Right lobe of liver (tissue), 6 donors: Measurements from ENCODE around the gene NRCAM. TPM values are rescaled to one million over a fixed set of nuclear protein-coding genes. Genes with fewer than 3 reads are reported as not detected.

Experiments used
- ATAC-seq, 4 donors: fragments of 200-7000 bp; cut with Tn5 transposase; one replicate each; pipeline ENCODE4 v1.9.1; 2020; ENCODE audit warnings: mild to moderate bottlenecking in 4 of 4, moderate library complexity in 4 of 4
- DNase-seq, 3 donors: peaks; one replicate each; pipeline ENCODE4 v3.0.0-alpha.2; 2020
- H3K27ac ChIP-seq, 3 donors: fragments of 200-600 bp; one replicate each; pipeline ENCODE4 v1.8.0; 2022
- H3K27me3 ChIP-seq, 2 donors: fragments of 200-600 bp; one replicate each; pipeline ENCODE4 v1.8.0; 2022
- H3K36me3 ChIP-seq, 4 donors: fragments of 200-600 bp; sonication (generic) in 1 of 4; one replicate each; pipeline versions ENCODE4 v1.5.1 to v1.8.0; 2017 to 2022; ENCODE audit warnings: control low read depth in 1 of 4
- H3K4me1 ChIP-seq, 4 donors: fragments of 200-600 bp; sonication (generic) in 1 of 4; one replicate each; pipeline versions ENCODE4 v1.5.1 to v1.8.0; 2017 to 2022; ENCODE audit warnings: control low read depth in 1 of 4
- H3K4me3 ChIP-seq, 3 donors: fragments of 200-600 bp; one replicate each; pipeline ENCODE4 v1.8.0; 2022
- H3K9me3 ChIP-seq, 4 donors: fragments of 200-600 bp; sonication (generic) in 1 of 4; one replicate each; pipeline versions ENCODE4 v1.5.1 to v1.8.0; 2017 to 2022; ENCODE audit warnings: control low read depth in 1 of 4
- POLR2A ChIP-seq: fragments of 450-650 bp; IDR thresholded peaks from one replicate; pipeline ENCODE4 v1.6.1; 2017; ENCODE audit warnings: antibody characterized with exemption, mild to moderate bottlenecking
- WGBS: methylation state at CpG from one replicate; pipeline ENCODE4 v1.1.6; 2018; ENCODE audit warnings: low coverage, low lambda C conversion rate; ENCODE audit not compliant: insufficient coverage; ENCODE audit errors: missing lambda C conversion rate; 5-methylcytosine and 5-hydroxymethylcytosine counted together
- intact Hi-C, 2 donors: fragments of 100-400 bp; cut with DNase I; formaldehyde crosslinking; loops; one replicate each; pipeline versions ENCODE4 v1.11.2 to v1.14.1; 2022
- total RNA-seq, 6 experiments: library from RNA; depleted of rRNA in 2 of 6; stranded (reverse); fragments of >200 nt in 2 of 6; fragmentation: NEBNext Ultra II Directional in 3 of 6; extraction: Animal tissue kit (Norgen Biotek cat#: 25700) in 3 of 6; gene quantifications; one replicate each; pipeline versions ENCODE4 v1.1.0 to v1.2.4, GENCODE V29; 2016 to 2023
- TF ChIP-seq, protein P1 (sequence below), 4 donors: fragments of 200-600 bp in 3 of 4; fragments of 450-650 bp in 1 of 4; IDR thresholded peaks; one replicate each; pipeline versions ENCODE4 v1.5.1 to v1.8.0; 2016 to 2022; ENCODE audit warnings: antibody characterized with exemption in 4 of 4, mild to moderate bottlenecking in 2 of 4
- donor health status: DM: no; HTN: yes; CAD: no.
- donor health status: DM: no; HTN: no; CAD: no.
- donor health status: DM: no; HTN: no; CAD: no.
- donor health status: DM: no; HTN: yes; CAD: no.
- donor health status: DM: no; HTN: yes; CAD: no.

Gene NRCAM
- total RNA-seq, 6 experiments from 2014 or later, result 0.16 to 1.9 (median 0.27) TPM

DNA sequence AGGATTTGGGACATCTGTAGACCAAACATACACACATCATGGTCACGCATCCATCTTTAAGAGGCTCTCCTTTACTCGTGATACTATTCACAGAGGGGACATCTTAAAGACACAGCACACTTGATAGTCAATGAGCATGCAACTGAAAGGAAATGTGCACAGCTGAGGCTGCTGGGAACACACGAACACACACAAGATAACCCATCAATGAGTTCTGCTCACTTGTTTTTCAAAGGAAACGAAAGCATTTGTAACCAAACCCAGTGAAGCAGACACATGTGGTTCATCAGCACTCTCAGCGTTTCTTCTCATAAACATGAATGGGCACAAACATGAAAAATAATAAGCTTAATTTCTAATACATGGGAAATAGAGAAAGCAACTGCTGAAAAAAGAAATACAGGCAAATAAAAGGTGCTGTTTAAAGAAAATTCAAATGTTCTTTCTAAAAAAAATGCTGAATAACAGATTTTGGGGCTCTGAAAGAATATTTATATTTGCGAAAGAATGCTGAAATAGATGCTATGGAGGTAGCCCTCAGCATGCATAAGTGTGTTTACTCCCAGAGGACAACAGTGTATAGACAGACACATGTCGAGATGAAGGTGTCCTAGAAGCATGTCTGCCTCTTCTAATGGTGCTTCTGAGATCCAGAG lies 266.4 kb downstream of the NRCAM start:
- TF ChIP-seq POLR2A, result no peak
- TF ChIP-seq, protein P1, sequence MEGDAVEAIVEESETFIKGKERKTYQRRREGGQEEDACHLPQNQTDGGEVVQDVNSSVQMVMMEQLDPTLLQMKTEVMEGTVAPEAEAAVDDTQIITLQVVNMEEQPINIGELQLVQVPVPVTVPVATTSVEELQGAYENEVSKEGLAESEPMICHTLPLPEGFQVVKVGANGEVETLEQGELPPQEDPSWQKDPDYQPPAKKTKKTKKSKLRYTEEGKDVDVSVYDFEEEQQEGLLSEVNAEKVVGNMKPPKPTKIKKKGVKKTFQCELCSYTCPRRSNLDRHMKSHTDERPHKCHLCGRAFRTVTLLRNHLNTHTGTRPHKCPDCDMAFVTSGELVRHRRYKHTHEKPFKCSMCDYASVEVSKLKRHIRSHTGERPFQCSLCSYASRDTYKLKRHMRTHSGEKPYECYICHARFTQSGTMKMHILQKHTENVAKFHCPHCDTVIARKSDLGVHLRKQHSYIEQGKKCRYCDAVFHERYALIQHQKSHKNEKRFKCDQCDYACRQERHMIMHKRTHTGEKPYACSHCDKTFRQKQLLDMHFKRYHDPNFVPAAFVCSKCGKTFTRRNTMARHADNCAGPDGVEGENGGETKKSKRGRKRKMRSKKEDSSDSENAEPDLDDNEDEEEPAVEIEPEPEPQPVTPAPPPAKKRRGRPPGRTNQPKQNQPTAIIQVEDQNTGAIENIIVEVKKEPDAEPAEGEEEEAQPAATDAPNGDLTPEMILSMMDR (IDR thresholded peaks at IDR 0.05), result no peak
- Histone ChIP-seq H3K9me3 (no peaks in the 10 kb centered on the region), H3K4me3 (no peak overlapping the region), H3K36me3 (no peaks in the 10 kb centered on the region), H3K27me3 (no peaks in the 10 kb centered on the region), H3K27ac (no peak overlapping the region), H3K4me1 (no peaks in the 10 kb centered on the region)
- no peak for ATAC-seq
- WGBS, result 34% methylated on average over 6 of the region's 7 CpGs
- intact Hi-C loops, result loop anchor here in 1 of 2 donors (10.0 kb wide), 1 partner anchor 265 kb away; the partner anchor contains the start of gene NRCAM
- DNase-seq, result no peak

DNA sequence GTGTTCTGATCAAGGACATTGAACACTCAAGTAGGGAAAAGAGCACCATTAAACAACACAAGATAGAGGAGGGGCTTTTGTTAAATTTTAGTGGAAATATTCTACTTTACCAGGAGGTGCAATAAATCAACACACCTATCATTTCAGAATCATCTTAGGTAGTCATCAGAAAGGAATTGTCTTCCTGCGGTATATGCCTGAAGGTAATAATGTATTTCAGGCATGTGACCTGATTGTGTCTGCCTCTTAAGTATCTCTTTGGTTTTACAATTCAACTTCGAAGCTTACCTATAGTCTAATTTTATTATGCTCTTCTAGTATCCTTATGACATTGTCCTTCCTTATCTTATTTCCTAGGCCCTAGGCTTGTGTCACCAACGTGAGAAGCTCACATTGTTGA lies 267.5 kb downstream of the NRCAM start:
- H3K4me3 ChIP-seq, result no peak overlapping the region
- no peaks in the 10 kb centered on the region for H3K36me3 ChIP-seq
- H3K27me3 ChIP-seq, result no peaks in the 10 kb centered on the region
- no peak overlapping the region for H3K27ac ChIP-seq
- DNase-seq, result no peak
- no peak for ATAC-seq
- H3K4me1 ChIP-seq, result no peaks in the 10 kb centered on the region
- H3K9me3 ChIP-seq, result no peaks in the 10 kb centered on the region
- intact Hi-C loops, result loop anchor here in 1 of 2 donors (10.0 kb wide), 1 partner anchor 266 kb away; the partner anchor contains the start of gene NRCAM
- TF ChIP-seq, protein P1 (IDR thresholded peaks at IDR 0.05), result no peak
- TF ChIP-seq POLR2A, result no peak
- WGBS, result 91% methylated on average over 3 of the region's 3 CpGs

DNA sequence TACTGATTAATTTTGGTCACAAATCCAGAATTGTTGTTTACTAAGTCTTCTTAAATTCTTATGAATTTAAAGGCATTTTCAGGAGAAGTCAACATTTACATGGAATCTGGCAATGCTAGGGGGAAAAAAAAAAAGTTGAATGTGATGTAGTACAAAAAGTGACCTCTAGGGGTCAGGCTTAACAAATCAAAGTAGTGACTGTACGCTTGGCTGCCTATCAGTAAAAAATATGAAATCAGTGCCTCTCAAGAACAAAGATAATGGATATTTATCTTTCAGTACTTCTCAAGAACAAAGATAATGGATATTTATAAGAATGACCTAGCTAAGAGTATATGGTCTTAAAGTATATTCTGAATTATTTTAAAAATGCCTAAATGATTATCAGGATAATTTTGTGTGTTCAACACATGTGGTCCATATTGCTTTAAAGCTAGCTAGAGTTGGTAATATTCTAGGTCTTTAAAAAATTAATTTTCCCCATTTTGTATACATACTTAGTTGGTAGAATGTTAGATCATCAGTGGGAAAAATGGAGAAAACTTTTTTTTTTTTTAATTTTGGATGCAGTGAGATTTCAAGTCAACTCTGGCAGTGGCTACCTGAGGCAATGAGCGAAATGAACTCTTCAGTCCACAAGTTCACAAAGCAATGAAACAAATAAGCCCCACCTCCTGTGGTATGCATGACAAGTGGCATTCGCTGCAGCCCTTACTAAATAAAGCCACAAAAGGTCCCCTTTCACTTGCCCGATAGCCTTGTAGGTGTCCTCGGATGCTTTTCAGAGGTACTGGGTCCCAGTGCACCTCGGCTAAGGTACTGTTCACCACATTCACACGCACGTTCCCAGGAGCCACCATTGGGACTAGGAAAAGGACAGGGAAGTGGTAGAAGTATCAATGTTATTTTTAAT lies 274.9 kb downstream of the NRCAM start:
- no peak for DNase-seq

DNA sequence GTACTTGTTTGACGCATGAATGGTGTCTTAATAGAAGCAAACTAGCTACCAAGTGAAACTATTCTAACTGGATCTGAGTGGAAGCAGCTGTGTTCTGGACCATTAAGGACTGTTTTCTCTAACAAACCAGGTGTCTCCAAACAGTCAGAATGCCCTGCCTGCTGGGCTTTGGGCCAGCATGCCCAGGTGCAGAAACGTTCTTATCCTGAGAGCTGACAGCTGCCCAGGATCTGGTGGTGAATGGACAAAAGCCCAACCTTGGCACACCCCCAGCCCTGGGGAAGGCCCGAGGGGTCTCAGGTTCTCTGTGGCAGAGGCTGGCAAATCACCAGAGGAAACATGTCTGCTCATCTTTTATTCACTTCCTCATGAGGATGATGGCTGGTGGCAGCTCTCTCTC lies 277.8 kb downstream of the NRCAM start:
- no peak for DNase-seq
- H3K4me1 ChIP-seq, result no peaks in the 10 kb centered on the region
- WGBS, result 34% methylated on average over 3 of the region's 3 CpGs
- no peak for ATAC-seq
- intact Hi-C loops, result no loop called here
- H3K36me3 ChIP-seq, result no peaks in the 10 kb centered on the region
- TF ChIP-seq, protein P1 (IDR thresholded peaks at IDR 0.05), result no peak
- no peak for TF ChIP-seq POLR2A
- no peak overlapping the region for H3K4me3 ChIP-seq
- H3K27me3 ChIP-seq, result no peaks in the 10 kb centered on the region
- H3K27ac ChIP-seq, result no peak overlapping the region
- no peaks in the 10 kb centered on the region for H3K9me3 ChIP-seq

More for the DNA sequence above, 274.9 kb downstream of the NRCAM start:
- Histone ChIP-seq H3K27me3 (no peaks in the 10 kb centered on the region), H3K27ac (no peak overlapping the region), H3K36me3 (no peaks in the 10 kb centered on the region), H3K9me3 (no peaks in the 10 kb centered on the region), H3K4me1 (no peaks in the 10 kb centered on the region), H3K4me3 (no peak overlapping the region)
- intact Hi-C loops, result loop anchor here in 1 of 2 donors (10.0 kb wide), 1 partner anchor 273 kb away; the partner anchor contains the start of gene NRCAM
- peak; percentile 75 to 90 (median 84) for ATAC-seq
- WGBS, result 51% methylated on average over 8 of the region's 8 CpGs
- TF ChIP-seq POLR2A, result no peak
- TF ChIP-seq, protein P1 (IDR thresholded peaks at IDR 0.05), result peak; percentile 65 to 83 (median 72)
